Measurements from ENCODE around the gene PHETA2.

DNA sequence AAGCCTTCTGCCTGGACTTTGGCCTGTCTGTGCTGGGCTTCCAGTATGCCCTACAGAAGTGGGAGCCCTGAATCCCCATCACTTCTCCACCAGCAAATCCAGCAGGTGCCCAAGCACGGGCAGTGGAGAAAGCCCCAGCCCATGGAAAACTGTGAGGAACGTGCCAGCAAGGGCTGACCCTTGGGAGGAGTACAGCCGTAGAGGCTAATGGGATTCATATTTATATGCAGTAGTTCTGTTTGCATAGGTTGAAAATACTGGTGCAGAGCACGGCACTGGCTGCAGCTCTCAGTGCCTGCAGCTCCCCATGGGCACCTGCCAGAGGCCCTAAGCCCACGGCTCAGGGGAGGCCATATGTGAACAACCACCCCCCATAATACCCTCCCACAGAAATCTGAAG lies 13.6 kb upstream of the PHETA2 start:
- TF ChIP-seq, protein P1, sequence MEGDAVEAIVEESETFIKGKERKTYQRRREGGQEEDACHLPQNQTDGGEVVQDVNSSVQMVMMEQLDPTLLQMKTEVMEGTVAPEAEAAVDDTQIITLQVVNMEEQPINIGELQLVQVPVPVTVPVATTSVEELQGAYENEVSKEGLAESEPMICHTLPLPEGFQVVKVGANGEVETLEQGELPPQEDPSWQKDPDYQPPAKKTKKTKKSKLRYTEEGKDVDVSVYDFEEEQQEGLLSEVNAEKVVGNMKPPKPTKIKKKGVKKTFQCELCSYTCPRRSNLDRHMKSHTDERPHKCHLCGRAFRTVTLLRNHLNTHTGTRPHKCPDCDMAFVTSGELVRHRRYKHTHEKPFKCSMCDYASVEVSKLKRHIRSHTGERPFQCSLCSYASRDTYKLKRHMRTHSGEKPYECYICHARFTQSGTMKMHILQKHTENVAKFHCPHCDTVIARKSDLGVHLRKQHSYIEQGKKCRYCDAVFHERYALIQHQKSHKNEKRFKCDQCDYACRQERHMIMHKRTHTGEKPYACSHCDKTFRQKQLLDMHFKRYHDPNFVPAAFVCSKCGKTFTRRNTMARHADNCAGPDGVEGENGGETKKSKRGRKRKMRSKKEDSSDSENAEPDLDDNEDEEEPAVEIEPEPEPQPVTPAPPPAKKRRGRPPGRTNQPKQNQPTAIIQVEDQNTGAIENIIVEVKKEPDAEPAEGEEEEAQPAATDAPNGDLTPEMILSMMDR (conservative IDR thresholded peaks at IDR 0.05; ENCODE audit: low read depth, low read length), result no peak
- TF ChIP-seq EZH2 (IDR thresholded peaks at IDR 0.05; ENCODE audit: low read length, unreplicated experiment) (no peak), EZH2phosphoT487 (IDR thresholded peaks at IDR 0.05; ENCODE audit: borderline replicate concordance, low read length) (no peak)

All from PC-3 (cell line).